ENCODE results near the gene KIF13A. TPM values are rescaled to one million over a fixed set of nuclear protein-coding genes. Genes with fewer than 3 reads are reported as not detected.

The KIF13A gene
- total RNA-seq, 4 donors from 2014 or later, result 14.9 to 66.9 (median 37.3) TPM

DNA sequence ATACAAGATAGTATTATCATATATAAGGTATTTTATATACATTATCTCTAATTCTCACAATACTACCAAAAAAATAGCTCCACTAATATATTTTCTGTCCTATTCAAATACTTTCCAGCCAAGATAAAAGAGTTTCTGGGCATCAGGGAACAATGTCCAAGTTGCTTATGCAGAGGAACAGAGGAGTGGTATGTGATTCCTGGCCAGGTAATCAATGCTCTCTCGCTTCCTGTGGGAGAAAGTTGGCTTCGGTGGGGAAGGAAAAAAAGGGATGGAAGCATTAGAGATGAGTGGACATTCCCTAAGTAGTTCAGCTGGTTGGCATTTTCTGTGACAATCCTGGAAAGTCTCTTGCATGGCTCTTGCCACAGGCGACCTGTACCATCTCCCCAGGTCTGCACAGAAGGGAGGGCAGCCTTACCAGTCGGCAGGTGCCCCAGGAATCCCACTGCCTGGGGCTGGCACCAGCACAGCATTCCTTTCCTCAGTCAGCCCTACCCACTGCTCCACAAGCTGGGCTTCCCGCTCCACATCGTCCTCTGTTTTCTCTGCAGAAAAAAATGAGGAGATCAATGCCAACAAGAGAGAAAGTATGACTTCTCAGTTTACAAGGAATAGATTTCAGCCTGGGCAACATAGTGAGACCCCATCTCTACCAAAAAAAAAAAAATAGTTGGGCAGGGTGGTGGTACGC is 202.2 kb downstream of the KIF13A start:
- H3K36me3 ChIP-seq, result no peaks in the 10 kb centered on the region
- no peaks in the 10 kb centered on the region for H3K27me3 ChIP-seq
- H3K27ac ChIP-seq, result no peak overlapping the region
- intact Hi-C loops (cut with DNase I; ENCODE audit: low total_unique reads), result no loop called here
- H3K4me1 ChIP-seq, result no peaks in the 10 kb centered on the region
- TF ChIP-seq, protein P1, sequence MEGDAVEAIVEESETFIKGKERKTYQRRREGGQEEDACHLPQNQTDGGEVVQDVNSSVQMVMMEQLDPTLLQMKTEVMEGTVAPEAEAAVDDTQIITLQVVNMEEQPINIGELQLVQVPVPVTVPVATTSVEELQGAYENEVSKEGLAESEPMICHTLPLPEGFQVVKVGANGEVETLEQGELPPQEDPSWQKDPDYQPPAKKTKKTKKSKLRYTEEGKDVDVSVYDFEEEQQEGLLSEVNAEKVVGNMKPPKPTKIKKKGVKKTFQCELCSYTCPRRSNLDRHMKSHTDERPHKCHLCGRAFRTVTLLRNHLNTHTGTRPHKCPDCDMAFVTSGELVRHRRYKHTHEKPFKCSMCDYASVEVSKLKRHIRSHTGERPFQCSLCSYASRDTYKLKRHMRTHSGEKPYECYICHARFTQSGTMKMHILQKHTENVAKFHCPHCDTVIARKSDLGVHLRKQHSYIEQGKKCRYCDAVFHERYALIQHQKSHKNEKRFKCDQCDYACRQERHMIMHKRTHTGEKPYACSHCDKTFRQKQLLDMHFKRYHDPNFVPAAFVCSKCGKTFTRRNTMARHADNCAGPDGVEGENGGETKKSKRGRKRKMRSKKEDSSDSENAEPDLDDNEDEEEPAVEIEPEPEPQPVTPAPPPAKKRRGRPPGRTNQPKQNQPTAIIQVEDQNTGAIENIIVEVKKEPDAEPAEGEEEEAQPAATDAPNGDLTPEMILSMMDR (IDR thresholded peaks at IDR 0.05), result no peak
- TF ChIP-seq POLR2A (IDR thresholded peaks at IDR 0.05), result no peak
- DNase-seq, result no peak
- H3K9me3 ChIP-seq, result no peaks in the 10 kb centered on the region
- no peak overlapping the region for H3K4me3 ChIP-seq

DNA sequence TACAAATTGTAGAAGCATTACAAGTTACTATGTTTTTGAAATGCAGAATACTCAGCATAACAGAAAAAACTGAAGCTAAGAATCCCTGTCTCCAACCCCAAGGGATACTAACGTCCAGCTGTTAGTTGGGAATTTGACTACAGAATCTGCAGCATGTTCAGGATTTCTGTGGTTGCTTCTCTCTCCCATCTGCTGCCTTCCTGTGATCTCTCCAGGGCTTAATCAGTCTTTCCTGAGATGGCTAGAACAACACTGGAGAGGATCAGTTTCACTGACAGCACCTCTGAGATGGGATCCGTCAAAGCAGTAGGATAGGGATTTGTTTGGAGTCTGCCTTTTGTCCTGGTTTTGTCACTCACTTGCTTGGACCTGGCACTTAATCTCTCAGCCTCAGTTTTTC is 207.4 kb downstream of the KIF13A start:
- Histone ChIP-seq H3K4me3 (no peak overlapping the region), H3K27ac (no peak overlapping the region), H3K27me3 (no peaks in the 10 kb centered on the region), H3K36me3 (no peaks in the 10 kb centered on the region), H3K9me3 (no peaks in the 10 kb centered on the region), H3K4me1 (no peaks in the 10 kb centered on the region)
- no peak for DNase-seq
- intact Hi-C loops (cut with DNase I; ENCODE audit: low total_unique reads), result no loop called here
- TF ChIP-seq, protein P1 (IDR thresholded peaks at IDR 0.05), result no peak
- no peak for TF ChIP-seq POLR2A (IDR thresholded peaks at IDR 0.05)

DNA sequence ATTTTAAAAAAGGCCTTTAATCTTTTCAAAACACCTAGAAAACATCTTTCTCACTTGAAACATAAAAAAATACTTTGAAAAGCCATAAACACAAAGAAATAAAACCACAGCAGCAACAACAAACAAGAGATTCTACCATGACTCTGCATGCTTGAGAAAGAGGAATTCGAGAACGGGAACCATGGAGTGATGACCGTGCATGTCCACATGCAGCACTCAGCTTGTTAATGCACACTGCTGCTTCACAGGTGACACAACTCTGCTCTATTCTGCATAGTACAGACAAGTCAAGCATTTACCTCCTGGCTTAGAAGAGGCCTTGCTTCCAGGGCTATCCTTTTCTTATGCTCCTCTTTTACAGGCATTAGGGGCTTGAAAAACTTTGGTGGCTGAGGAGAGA is 215.8 kb downstream of the KIF13A start:
- Histone ChIP-seq H3K4me3 (no peak overlapping the region), H3K36me3 (peaks cover 0 to 2% of the 10 kb centered on the region in 2 donors), H3K27me3 (no peaks in the 10 kb centered on the region), H3K9me3 (no peaks in the 10 kb centered on the region), H3K27ac (no peak overlapping the region), H3K4me1 (no peaks in the 10 kb centered on the region)
- TF ChIP-seq, protein P1 (IDR thresholded peaks at IDR 0.05), result no peak
- no peak for TF ChIP-seq POLR2A (IDR thresholded peaks at IDR 0.05)
- no peak for DNase-seq
- intact Hi-C loops (cut with DNase I; ENCODE audit: low total_unique reads), result no loop called here

DNA sequence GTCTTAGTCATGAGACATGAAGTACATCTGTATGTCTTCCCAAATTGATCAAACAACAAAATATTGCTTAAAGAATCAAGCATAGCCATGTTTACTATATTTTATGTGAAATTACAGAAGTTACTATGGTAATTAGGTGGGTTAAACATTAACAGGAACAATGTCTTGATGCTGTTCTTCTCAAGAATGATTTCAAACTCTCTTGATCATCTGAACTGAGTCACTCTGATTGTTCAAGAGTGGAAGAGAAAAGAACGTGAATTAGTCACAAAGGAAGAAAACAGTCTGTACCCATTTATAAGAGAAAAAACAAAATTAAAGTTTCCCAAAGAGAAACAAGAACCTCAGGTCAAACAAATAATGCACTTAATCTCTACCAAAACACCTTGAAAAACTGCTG is 218.6 kb downstream of the KIF13A start:
- peaks cover 0 to 2% of the 10 kb centered on the region in 2 donors for H3K36me3 ChIP-seq

DNA sequence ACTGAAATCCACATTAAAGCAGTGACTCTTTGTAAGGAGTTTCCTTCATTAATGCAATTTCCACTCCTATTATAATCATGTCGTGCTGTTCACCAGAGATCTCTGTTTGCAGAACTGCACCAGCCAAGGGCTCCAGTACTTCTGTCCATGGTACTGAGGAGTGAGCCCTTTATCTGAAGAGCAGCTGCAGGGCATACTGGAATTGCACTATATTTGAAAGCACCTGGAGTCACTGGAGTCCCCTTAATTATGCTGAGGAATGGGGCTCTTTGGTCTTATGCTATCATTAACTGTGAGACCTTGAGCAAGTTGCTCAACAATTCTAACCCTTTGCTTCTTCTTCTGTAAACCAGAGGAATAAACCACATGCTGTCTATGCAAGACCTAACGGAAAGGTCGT is 219.0 kb downstream of the KIF13A start:
- H3K9me3 ChIP-seq, result no peaks in the 10 kb centered on the region
- no peaks in the 10 kb centered on the region for H3K4me1 ChIP-seq
- DNase-seq, result no peak
- H3K27ac ChIP-seq, result no peak overlapping the region
- no peaks in the 10 kb centered on the region for H3K27me3 ChIP-seq
- peaks cover 0 to 2% of the 10 kb centered on the region in 2 donors for H3K36me3 ChIP-seq
- TF ChIP-seq POLR2A (IDR thresholded peaks at IDR 0.05), result no peak
- TF ChIP-seq, protein P1 (IDR thresholded peaks at IDR 0.05), result no peak
- no peak overlapping the region for H3K4me3 ChIP-seq
- intact Hi-C loops (cut with DNase I; ENCODE audit: low total_unique reads), result no loop called here

More for the DNA sequence above, 218.6 kb downstream of the KIF13A start:
- Histone ChIP-seq H3K4me3 (no peak overlapping the region), H3K27ac (no peak overlapping the region), H3K27me3 (no peaks in the 10 kb centered on the region), H3K4me1 (no peaks in the 10 kb centered on the region), H3K9me3 (no peaks in the 10 kb centered on the region)
- intact Hi-C loops (cut with DNase I; ENCODE audit: low total_unique reads), result no loop called here
- no peak for DNase-seq
- TF ChIP-seq, protein P1 (IDR thresholded peaks at IDR 0.05), result no peak
- TF ChIP-seq POLR2A (IDR thresholded peaks at IDR 0.05), result no peak
